Endothelial cell of umbilical vein (primary cell): ENCODE results near the gene ZNF253. TPM values are rescaled to one million over a fixed set of nuclear protein-coding genes. Genes with fewer than 3 reads are reported as not detected.

Experiments used
- BruUV-seq: library from RNA; stranded (reverse); fragments of 400-500 nt; replicated peaks from 2 replicates; lab custom pipeline; 2021; lab: Mats Ljungman, UMichigan
- CTCF ChIA-PET: fragments of 300-600, 350-600 bp; sonication (Branson Sonifier 250); formaldehyde crosslinking; loops from one replicate; lab custom pipeline; 2021; ENCODE audit warnings: antibody characterized with exemption, inconsistent platforms; lab: Charles Lee
- POLR2A ChIA-PET: fragments of 300-600, 350-600 bp; sonication (Branson Sonifier 250); formaldehyde crosslinking; loops from one replicate; lab custom pipeline; 2021; ENCODE audit warnings: antibody characterized with exemption, inconsistent platforms; lab: Charles Lee
- DNase-seq: peaks from one replicate; pipeline ENCODE4 v3.0.0-alpha.2; 2011; ENCODE audit warnings: low read depth, low spot score
- FAIRE-seq: peaks from 2 replicates; lab custom pipeline; 2011; peaks lifted over from hg19 to GRCh38; lab: Jason Lieb, UNC
- H2AFZ ChIP-seq: 2 replicates; pipeline ENCODE4 v1.6.0; 2012; ENCODE audit warnings: low read depth, low read length, control low read depth, inconsistent platforms
- H3K27ac ChIP-seq: 2 replicates; pipeline ENCODE4 v1.5.1; 2011; ENCODE audit warnings: low read depth, mild to moderate bottlenecking, control low read depth, low read length, moderate library complexity; ENCODE audit not compliant: insufficient read depth
- H3K27me3 ChIP-seq, 2 experiments: 2 replicates each; pipeline versions ENCODE4 v1.6.0 to v1.6.1; 2011; ENCODE audit warnings: low read length in 2 of 2, mixed read lengths in 1 of 2; ENCODE audit not compliant: control insufficient read depth in 2 of 2, insufficient read depth in 2 of 2
- H3K36me3 ChIP-seq, 2 experiments: 2 replicates in 1 of 2; 3 replicates in 1 of 2; pipeline ENCODE4 v1.5.1; 2011; ENCODE audit warnings: low read length in 2 of 2, mild to moderate bottlenecking in 1 of 2, moderate library complexity in 1 of 2; ENCODE audit not compliant: control insufficient read depth in 2 of 2, insufficient read depth in 2 of 2; ENCODE audit errors: extremely low read depth in 1 of 2
- H3K4me1 ChIP-seq: 3 replicates; pipeline ENCODE4 v1.5.1; 2011; ENCODE audit warnings: mild to moderate bottlenecking, low read length; ENCODE audit not compliant: control insufficient read depth, insufficient read depth; ENCODE audit errors: extremely low read depth
- H3K4me2 ChIP-seq: 2 replicates; pipeline ENCODE4 v1.6.1; 2011; ENCODE audit warnings: low read length, control low read depth, mixed read lengths; ENCODE audit not compliant: insufficient read depth
- H3K4me3 ChIP-seq, 3 experiments: fragments of 200-600 bp in 1 of 3; sonication (generic), shearing (Covaris generic) in 1 of 3; replicated peaks in 1 of 3; 2 replicates each; pipeline ENCODE4 v1.5.1; 2011 to 2016; ENCODE audit warnings: control low read depth in 3 of 3, low read length in 3 of 3, mild to moderate bottlenecking in 2 of 3, inconsistent platforms in 1 of 3, low read depth in 1 of 3, moderate library complexity in 1 of 3; ENCODE audit not compliant: insufficient read depth in 1 of 3
- H3K79me2 ChIP-seq: 2 replicates; pipeline ENCODE4 v1.6.0; 2012; ENCODE audit warnings: low read length, inconsistent platforms; ENCODE audit not compliant: control insufficient read depth, insufficient read depth
- H3K9ac ChIP-seq: replicated peaks from 2 replicates; pipeline ENCODE3; 2011; ENCODE audit warnings: low read length, control low read depth; ENCODE audit not compliant: insufficient read depth; ENCODE audit errors: extremely low read depth
- H3K9me1 ChIP-seq: replicated peaks from 3 replicates; pipeline ENCODE4 v1.6.0; 2011; ENCODE audit warnings: mild to moderate bottlenecking, low read length; ENCODE audit not compliant: control insufficient read depth, insufficient read depth; ENCODE audit errors: extremely low read depth
- H3K9me3 ChIP-seq: replicated peaks from 2 replicates; pipeline ENCODE4 v1.5.1; 2012; ENCODE audit warnings: low read length, inconsistent platforms; ENCODE audit not compliant: control insufficient read depth, insufficient read depth
- H4K20me1 ChIP-seq: replicated peaks from 2 replicates; pipeline ENCODE3; 2011; ENCODE audit warnings: mild to moderate bottlenecking, low read length; ENCODE audit not compliant: control insufficient read depth, insufficient read depth; ENCODE audit errors: extremely low read depth
- EZH2 ChIP-seq: IDR thresholded peaks from 2 replicates; pipeline ENCODE4 v1.6.1; 2012; ENCODE audit warnings: borderline replicate concordance, low read depth, mild to moderate bottlenecking, moderate library complexity, low read length, inconsistent platforms; ENCODE audit not compliant: severe bottlenecking
- FOS ChIP-seq: IDR thresholded peaks from 2 replicates; pipeline ENCODE4 v1.6.1; 2011; ENCODE audit warnings: mild to moderate bottlenecking, low read length, moderate library complexity, borderline replicate concordance; ENCODE audit not compliant: insufficient read depth
- GATA2 ChIP-seq: IDR thresholded peaks from 2 replicates; pipeline ENCODE4 v1.7.0; 2011; ENCODE audit warnings: low read depth, mild to moderate bottlenecking, moderate library complexity, mixed read lengths, low read length; ENCODE audit not compliant: insufficient read length, insufficient read depth
- JUN ChIP-seq: IDR thresholded peaks from 2 replicates; pipeline ENCODE4 v1.6.1; 2011; ENCODE audit warnings: borderline replicate concordance, low read depth; ENCODE audit not compliant: insufficient read length, insufficient read depth
- MYC ChIP-seq: IDR thresholded peaks from one replicate; pipeline ENCODE4 v1.6.1; 2011; ENCODE audit warnings: mild to moderate bottlenecking, low read depth, low read length
- POLR2A ChIP-seq: IDR thresholded peaks from 2 replicates; pipeline ENCODE4 v1.6.1; 2012; ENCODE audit warnings: low read depth, mild to moderate bottlenecking, control low read depth, low read length
- POLR2AphosphoS5 ChIP-seq: IDR thresholded peaks from 2 replicates; pipeline ENCODE4 v1.6.1; 2012; ENCODE audit warnings: low read depth, mild to moderate bottlenecking, control low read depth, low read length, moderate library complexity; ENCODE audit not compliant: insufficient read depth
- dilution Hi-C: fragments of 300-500 bp; cut with MboI; formaldehyde crosslinking; loops from one replicate; pipeline ENCODE4 v1.15.0; 2019; ENCODE audit warnings: low sequenced_read_pairs; ENCODE audit not compliant: extremely low pct_ligation_motif_present
- intact Hi-C: fragments of 100-400 bp; cut with micrococcal nuclease; formaldehyde crosslinking; loops from one replicate; pipeline ENCODE4 v1.10.0; 2022
- polyA plus RNA-seq, 4 experiments: library from polyadenylated mRNA; depleted of rRNA in 3 of 4; stranded (reverse) in 3 of 4; unstranded in 1 of 4; fragments of >200 nt; gene quantifications; 2 replicates each; pipeline versions ENCODE4 v1.2.1 to v1.2.3, GENCODE V29; 2011 to 2012; ENCODE audit warnings: missing spikeins in 1 of 4
- total RNA-seq: library from RNA; stranded (reverse); gene quantifications from 2 replicates; pipeline ENCODE4 v1.2.3, GENCODE V29; 2021
- TF ChIP-seq, protein P1 (sequence below), 2 donors: IDR thresholded peaks; 1 replicate in 1 of 2; 2 replicates in 1 of 2; pipeline ENCODE4 v1.5.1; 2011; ENCODE audit warnings: low read length in 2 of 2, mild to moderate bottlenecking in 2 of 2, moderate library complexity in 2 of 2, control low read depth in 1 of 2, inconsistent platforms in 1 of 2, low read depth in 1 of 2; ENCODE audit not compliant: insufficient read depth in 1 of 2; ENCODE audit errors: extremely low read depth in 1 of 2
- TF ChIP-seq, protein P2 (sequence below): IDR thresholded peaks from 2 replicates; pipeline ENCODE4 v1.6.1; 2011; ENCODE audit not compliant: insufficient read depth, insufficient read length

Gene ZNF253
- total and polyA plus RNA-seq, 2 donors (not counting 3 experiments of a cell fraction or from before 2014, with no cell fraction given): 0.86 to 8.4 TPM

DNA sequence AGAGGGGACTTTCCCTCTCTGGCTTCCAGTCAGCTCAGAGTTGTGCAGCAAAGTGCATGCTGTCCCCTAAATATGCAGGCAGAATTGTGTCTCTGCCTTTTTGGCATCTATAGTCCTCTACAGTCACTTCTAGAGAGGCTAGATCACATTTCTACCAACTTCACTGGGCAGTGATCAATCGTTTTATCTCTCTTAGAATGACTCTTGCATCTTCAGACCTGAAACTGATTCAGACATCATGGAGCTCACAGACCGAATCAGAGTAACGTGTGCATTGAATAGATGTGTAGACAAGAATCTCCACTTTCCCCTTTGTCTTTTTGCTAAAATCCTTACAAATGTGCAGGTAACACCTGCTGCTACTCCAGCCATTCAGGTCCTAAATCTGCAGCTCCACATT, 6.2 kb downstream of the ZNF253 start:
- dilution Hi-C loops: no loop called here
- Histone ChIP-seq H3K36me3 (no peaks in the 10 kb centered on the region), H3K9ac (no peak overlapping the region), H3K27me3 (no peaks in the 10 kb centered on the region), H3K9me1 (no peaks in the 10 kb centered on the region), H3K79me2 (peaks cover 7% of the 10 kb centered on the region), H4K20me1 (no peaks in the 10 kb centered on the region), H3K27ac (no peak overlapping the region), H3K9me3 (no peaks in the 10 kb centered on the region), H3K4me3 (no peak overlapping the region), H2AFZ (no peak overlapping the region), H3K4me2 (no peak overlapping the region), H3K4me1 (no peaks in the 10 kb centered on the region)
- TF ChIP-seq EZH2 (no peak), POLR2A (no peak), POLR2AphosphoS5 (no peak), MYC (no peak), GATA2 (no peak), JUN (no peak), FOS (no peak)
- TF ChIP-seq, protein P1, sequence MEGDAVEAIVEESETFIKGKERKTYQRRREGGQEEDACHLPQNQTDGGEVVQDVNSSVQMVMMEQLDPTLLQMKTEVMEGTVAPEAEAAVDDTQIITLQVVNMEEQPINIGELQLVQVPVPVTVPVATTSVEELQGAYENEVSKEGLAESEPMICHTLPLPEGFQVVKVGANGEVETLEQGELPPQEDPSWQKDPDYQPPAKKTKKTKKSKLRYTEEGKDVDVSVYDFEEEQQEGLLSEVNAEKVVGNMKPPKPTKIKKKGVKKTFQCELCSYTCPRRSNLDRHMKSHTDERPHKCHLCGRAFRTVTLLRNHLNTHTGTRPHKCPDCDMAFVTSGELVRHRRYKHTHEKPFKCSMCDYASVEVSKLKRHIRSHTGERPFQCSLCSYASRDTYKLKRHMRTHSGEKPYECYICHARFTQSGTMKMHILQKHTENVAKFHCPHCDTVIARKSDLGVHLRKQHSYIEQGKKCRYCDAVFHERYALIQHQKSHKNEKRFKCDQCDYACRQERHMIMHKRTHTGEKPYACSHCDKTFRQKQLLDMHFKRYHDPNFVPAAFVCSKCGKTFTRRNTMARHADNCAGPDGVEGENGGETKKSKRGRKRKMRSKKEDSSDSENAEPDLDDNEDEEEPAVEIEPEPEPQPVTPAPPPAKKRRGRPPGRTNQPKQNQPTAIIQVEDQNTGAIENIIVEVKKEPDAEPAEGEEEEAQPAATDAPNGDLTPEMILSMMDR (IDR thresholded peaks at IDR 0.05; ENCODE audit: extremely low read depth in 1 of 2, insufficient read depth in 1 of 2, low read depth in 1 of 2, low read length in 2 of 2): no peak
- TF ChIP-seq, protein P2, sequence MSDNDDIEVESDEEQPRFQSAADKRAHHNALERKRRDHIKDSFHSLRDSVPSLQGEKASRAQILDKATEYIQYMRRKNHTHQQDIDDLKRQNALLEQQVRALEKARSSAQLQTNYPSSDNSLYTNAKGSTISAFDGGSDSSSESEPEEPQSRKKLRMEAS: no peak
- intact Hi-C loops: no loop called here
- ChIA-PET POLR2A (no interaction called here), CTCF (no interaction called here)
- DNase-seq: no peak
- no TSS peak for BruUV-seq
- FAIRE-seq: no peak
